C4-2B (cell line): ENCODE results near the gene WDR37.

ENCODE experiments used
- ZFX ChIP-seq: fragments of 450-650 bp; IDR thresholded peaks from 2 replicates; pipeline ENCODE4 v1.6.1; 2017
- TF ChIP-seq, protein P1 (sequence below): fragments of 450-650 bp; conservative IDR thresholded peaks from 2 replicates; pipeline ENCODE4 v1.5.1; 2017; ENCODE audit warnings: mild to moderate bottlenecking

DNA sequence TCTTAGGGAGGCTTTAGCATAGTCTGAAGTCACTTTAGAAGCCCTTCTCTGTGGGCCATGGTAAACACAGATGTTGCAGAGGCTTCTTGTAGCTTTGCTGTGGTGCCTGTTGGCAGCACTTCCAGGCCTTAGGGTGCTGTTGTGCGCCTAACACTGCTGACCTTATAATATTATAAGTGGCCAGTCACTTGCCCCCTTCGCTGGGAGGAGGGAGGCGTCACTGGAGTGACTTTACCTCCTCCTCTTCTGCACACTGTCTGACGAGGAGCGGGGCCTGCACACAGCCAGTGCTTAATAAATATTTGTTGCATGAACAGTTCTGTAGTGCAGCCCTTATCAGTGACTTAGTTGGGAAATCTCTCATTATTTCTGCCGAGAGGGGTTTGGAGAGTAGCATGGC, 63.3 kb downstream of the WDR37 start:
- TF ChIP-seq, protein P1, sequence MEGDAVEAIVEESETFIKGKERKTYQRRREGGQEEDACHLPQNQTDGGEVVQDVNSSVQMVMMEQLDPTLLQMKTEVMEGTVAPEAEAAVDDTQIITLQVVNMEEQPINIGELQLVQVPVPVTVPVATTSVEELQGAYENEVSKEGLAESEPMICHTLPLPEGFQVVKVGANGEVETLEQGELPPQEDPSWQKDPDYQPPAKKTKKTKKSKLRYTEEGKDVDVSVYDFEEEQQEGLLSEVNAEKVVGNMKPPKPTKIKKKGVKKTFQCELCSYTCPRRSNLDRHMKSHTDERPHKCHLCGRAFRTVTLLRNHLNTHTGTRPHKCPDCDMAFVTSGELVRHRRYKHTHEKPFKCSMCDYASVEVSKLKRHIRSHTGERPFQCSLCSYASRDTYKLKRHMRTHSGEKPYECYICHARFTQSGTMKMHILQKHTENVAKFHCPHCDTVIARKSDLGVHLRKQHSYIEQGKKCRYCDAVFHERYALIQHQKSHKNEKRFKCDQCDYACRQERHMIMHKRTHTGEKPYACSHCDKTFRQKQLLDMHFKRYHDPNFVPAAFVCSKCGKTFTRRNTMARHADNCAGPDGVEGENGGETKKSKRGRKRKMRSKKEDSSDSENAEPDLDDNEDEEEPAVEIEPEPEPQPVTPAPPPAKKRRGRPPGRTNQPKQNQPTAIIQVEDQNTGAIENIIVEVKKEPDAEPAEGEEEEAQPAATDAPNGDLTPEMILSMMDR = no peak
- no peak for TF ChIP-seq ZFX
